Measurements from ENCODE around the gene LYPD6.

- TF ChIP-seq POLR2A (IDR thresholded peaks at IDR 0.05) (no peak), CTCF (IDR thresholded peaks at IDR 0.05) (no peak)
Measured at GRCh38 chr2:149442346-149442745, 112.0 kb downstream of the LYPD6 start.
